ENCODE measurements around the gene IFT25. TPM values are rescaled to one million over a fixed set of nuclear protein-coding genes. Genes with fewer than 3 reads are reported as not detected.
A peak's percentile ranks its signal among the peaks of the same experiment; 100 is the strongest.

Gene IFT25
- total and polyA plus RNA-seq, 2 of the 13 experiments (the other 11 are each of a cell fraction or from before 2014, with no cell fraction given): 19.7 to 48.0 TPM

DNA sequence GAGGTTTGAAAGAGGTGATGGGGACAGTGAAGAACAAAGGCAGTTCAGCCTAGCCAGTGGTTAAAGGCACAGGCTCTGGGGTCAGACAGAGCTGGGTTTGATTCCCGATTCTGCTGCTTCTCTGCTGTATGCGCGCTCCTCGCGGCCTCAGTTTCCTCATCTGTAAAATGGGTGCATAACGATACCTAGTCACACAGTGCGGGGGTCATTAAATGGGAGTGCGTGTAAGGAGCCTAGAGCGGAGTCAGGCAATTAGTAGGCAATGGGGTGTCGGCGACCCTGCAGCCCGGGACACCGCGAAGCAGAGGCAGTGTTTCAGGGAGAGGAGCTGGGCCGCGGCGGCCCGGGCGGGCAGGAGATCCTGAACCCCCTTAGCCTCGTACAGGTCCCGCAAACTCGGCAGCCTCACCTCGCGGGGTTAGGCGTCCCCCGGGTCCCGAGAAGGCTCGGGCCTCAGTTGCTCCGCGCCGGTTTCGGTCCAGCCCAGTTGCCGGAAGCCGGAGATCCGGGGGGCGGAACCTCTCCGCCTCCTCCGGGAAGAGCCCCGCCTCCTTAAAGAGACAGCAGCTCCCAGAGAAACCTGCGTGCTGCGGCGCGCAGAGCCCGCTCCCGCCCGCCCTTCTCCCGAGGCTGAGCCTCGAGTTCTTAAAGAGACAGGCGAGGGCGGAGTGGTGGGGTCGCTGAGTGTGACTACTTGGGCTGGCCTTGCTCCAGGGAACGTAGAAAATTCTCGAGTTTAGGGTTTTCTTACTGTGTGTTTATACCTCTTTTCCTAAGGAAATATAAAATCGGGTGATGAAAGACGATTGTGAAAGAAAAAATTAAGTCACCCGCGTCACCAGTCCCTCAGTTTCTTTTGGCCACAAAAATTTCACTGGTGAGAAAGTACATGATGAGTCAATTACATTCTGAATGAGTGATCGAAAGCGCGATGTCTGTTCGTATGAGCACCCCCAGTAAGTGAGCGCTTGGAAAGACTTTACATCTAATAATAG is 55.9 kb downstream of the IFT25 start, which contains the start of gene YIPF1 (continued):
- TF ChIP-seq, protein P1, sequence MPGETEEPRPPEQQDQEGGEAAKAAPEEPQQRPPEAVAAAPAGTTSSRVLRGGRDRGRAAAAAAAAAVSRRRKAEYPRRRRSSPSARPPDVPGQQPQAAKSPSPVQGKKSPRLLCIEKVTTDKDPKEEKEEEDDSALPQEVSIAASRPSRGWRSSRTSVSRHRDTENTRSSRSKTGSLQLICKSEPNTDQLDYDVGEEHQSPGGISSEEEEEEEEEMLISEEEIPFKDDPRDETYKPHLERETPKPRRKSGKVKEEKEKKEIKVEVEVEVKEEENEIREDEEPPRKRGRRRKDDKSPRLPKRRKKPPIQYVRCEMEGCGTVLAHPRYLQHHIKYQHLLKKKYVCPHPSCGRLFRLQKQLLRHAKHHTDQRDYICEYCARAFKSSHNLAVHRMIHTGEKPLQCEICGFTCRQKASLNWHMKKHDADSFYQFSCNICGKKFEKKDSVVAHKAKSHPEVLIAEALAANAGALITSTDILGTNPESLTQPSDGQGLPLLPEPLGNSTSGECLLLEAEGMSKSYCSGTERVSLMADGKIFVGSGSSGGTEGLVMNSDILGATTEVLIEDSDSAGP (CRISPR knock-in tag; IDR thresholded peaks at IDR 0.05; ENCODE audit: borderline replicate concordance): peak; percentile 100
- TF ChIP-seq ARHGAP35 (CRISPR knock-in tag; IDR thresholded peaks at IDR 0.05; ENCODE audit: borderline replicate concordance) (no peak; the same call in 1 of the 2 replicates), ZNF3 (CRISPR knock-in tag; IDR thresholded peaks at IDR 0.05) (no peak), PLRG1 (conservative IDR thresholded peaks at IDR 0.05) (no peak), PHB2 (IDR thresholded peaks at IDR 0.05; ENCODE audit: partially characterized antibody) (no peak), AGO1 (IDR thresholded peaks at IDR 0.05; ENCODE audit: low read depth, low read length, poor library complexity, severe bottlenecking) (peak; percentile 69), NCOA5 (CRISPR knock-in tag; IDR thresholded peaks at IDR 0.05) (no peak), REL (CRISPR knock-in tag; conservative IDR thresholded peaks at IDR 0.05) (no peak), CHCHD3 (CRISPR knock-in tag; IDR thresholded peaks at IDR 0.05) (no peak), SIN3B (IDR thresholded peaks at IDR 0.05; ENCODE audit: low read length) (0 out of 2 replicates have a peak, but pooled peaks have one; percentile 15)
- TF ChIP-seq, protein P2, sequence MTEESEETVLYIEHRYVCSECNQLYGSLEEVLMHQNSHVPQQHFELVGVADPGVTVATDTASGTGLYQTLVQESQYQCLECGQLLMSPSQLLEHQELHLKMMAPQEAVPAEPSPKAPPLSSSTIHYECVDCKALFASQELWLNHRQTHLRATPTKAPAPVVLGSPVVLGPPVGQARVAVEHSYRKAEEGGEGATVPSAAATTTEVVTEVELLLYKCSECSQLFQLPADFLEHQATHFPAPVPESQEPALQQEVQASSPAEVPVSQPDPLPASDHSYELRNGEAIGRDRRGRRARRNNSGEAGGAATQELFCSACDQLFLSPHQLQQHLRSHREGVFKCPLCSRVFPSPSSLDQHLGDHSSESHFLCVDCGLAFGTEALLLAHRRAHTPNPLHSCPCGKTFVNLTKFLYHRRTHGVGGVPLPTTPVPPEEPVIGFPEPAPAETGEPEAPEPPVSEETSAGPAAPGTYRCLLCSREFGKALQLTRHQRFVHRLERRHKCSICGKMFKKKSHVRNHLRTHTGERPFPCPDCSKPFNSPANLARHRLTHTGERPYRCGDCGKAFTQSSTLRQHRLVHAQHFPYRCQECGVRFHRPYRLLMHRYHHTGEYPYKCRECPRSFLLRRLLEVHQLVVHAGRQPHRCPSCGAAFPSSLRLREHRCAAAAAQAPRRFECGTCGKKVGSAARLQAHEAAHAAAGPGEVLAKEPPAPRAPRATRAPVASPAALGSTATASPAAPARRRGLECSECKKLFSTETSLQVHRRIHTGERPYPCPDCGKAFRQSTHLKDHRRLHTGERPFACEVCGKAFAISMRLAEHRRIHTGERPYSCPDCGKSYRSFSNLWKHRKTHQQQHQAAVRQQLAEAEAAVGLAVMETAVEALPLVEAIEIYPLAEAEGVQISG (CRISPR knock-in tag; IDR thresholded peaks at IDR 0.05): peak; percentile 65; the same call in 1 of the 2 replicates
- TF ChIP-seq, protein P3, sequence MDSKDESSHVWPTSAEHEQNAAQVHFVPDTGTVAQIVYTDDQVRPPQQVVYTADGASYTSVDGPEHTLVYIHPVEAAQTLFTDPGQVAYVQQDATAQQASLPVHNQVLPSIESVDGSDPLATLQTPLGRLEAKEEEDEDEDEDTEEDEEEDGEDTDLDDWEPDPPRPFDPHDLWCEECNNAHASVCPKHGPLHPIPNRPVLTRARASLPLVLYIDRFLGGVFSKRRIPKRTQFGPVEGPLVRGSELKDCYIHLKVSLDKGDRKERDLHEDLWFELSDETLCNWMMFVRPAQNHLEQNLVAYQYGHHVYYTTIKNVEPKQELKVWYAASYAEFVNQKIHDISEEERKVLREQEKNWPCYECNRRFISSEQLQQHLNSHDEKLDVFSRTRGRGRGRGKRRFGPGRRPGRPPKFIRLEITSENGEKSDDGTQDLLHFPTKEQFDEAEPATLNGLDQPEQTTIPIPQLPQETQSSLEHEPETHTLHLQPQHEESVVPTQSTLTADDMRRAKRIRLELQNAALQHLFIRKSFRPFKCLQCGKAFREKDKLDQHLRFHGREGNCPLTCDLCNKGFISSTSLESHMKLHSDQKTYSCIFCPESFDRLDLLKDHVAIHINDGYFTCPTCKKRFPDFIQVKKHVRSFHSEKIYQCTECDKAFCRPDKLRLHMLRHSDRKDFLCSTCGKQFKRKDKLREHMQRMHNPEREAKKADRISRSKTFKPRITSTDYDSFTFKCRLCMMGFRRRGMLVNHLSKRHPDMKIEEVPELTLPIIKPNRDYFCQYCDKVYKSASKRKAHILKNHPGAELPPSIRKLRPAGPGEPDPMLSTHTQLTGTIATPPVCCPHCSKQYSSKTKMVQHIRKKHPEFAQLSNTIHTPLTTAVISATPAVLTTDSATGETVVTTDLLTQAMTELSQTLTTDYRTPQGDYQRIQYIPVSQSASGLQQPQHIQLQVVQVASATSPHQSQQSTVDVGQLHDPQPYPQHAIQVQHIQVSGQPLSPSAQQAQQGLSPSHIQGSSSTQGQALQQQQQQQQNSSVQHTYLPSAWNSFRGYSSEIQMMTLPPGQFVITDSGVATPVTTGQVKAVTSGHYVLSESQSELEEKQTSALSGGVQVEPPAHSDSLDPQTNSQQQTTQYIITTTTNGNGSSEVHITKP (CRISPR knock-in tag; IDR thresholded peaks at IDR 0.05; ENCODE audit: low read depth): no peak
- TF ChIP-seq, protein P4, sequence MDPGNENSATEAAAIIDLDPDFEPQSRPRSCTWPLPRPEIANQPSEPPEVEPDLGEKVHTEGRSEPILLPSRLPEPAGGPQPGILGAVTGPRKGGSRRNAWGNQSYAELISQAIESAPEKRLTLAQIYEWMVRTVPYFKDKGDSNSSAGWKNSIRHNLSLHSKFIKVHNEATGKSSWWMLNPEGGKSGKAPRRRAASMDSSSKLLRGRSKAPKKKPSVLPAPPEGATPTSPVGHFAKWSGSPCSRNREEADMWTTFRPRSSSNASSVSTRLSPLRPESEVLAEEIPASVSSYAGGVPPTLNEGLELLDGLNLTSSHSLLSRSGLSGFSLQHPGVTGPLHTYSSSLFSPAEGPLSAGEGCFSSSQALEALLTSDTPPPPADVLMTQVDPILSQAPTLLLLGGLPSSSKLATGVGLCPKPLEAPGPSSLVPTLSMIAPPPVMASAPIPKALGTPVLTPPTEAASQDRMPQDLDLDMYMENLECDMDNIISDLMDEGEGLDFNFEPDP (CRISPR knock-in tag; conservative IDR thresholded peaks at IDR 0.05): no peak
- TF ChIP-seq, protein P5, sequence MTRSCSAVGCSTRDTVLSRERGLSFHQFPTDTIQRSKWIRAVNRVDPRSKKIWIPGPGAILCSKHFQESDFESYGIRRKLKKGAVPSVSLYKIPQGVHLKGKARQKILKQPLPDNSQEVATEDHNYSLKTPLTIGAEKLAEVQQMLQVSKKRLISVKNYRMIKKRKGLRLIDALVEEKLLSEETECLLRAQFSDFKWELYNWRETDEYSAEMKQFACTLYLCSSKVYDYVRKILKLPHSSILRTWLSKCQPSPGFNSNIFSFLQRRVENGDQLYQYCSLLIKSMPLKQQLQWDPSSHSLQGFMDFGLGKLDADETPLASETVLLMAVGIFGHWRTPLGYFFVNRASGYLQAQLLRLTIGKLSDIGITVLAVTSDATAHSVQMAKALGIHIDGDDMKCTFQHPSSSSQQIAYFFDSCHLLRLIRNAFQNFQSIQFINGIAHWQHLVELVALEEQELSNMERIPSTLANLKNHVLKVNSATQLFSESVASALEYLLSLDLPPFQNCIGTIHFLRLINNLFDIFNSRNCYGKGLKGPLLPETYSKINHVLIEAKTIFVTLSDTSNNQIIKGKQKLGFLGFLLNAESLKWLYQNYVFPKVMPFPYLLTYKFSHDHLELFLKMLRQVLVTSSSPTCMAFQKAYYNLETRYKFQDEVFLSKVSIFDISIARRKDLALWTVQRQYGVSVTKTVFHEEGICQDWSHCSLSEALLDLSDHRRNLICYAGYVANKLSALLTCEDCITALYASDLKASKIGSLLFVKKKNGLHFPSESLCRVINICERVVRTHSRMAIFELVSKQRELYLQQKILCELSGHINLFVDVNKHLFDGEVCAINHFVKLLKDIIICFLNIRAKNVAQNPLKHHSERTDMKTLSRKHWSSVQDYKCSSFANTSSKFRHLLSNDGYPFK (CRISPR knock-in tag; IDR thresholded peaks at IDR 0.05; ENCODE audit: borderline replicate concordance): peak; percentile 45; the same call in 1 of the 2 replicates

Data from HepG2 (cell line).